Right atrium auricular region (tissue), 2 donors: Measurements from ENCODE around the gene USF2. TPM values are rescaled to one million over a fixed set of nuclear protein-coding genes. Genes with fewer than 3 reads are reported as not detected.
A peak's percentile ranks its signal among the peaks of the same experiment; 100 is the strongest.

Experiments
- DNase-seq: peaks from one replicate; pipeline ENCODE4 v3.0.0-alpha.2; 2019; ENCODE audit warnings: low spot score
- H3K27ac ChIP-seq, 2 donors: fragments of 200-600 bp; sonication (generic); 1 replicate in 1 of 2; 2 replicates in 1 of 2; pipeline ENCODE4 v1.5.1; 2016 to 2019
- H3K27me3 ChIP-seq, 2 donors: fragments of 200-600 bp; sonication (generic); one replicate each; pipeline versions ENCODE4 v1.5.1 to v1.6.0; 2017 to 2019
- H3K36me3 ChIP-seq: fragments of 200-600 bp; sonication (generic); one replicate; pipeline ENCODE4 v1.5.1; 2016
- H3K4me1 ChIP-seq, 2 donors: fragments of 200-600 bp; sonication (generic); one replicate each; pipeline versions ENCODE4 v1.5.1 to v1.6.0; 2017 to 2019
- H3K4me3 ChIP-seq, 2 donors: fragments of 200-600 bp; sonication (generic); 1 replicate in 1 of 2; 2 replicates in 1 of 2; pipeline ENCODE4 v1.5.1; 2017 to 2019; ENCODE audit warnings: mild to moderate bottlenecking in 1 of 2, moderate library complexity in 1 of 2
- H3K9me3 ChIP-seq, 2 donors: fragments of 200-600 bp; sonication (generic); one replicate each; pipeline ENCODE4 v1.5.1; 2019
- CTCF ChIP-seq, 2 donors: fragments of 200-600 bp; sonication (generic); IDR thresholded peaks; one replicate each; pipeline ENCODE4 v1.5.1; 2019; ENCODE audit warnings: antibody characterized with exemption in 2 of 2
- total RNA-seq, 2 donors: library from RNA; depleted of rRNA; stranded (reverse); fragments of >200 nt; gene quantifications; one replicate each; pipeline ENCODE4 v1.1.0, GENCODE V29; 2016

The USF2 gene
- total RNA-seq, 2 donors from 2014 or later: 130 to 180 TPM

DNA sequence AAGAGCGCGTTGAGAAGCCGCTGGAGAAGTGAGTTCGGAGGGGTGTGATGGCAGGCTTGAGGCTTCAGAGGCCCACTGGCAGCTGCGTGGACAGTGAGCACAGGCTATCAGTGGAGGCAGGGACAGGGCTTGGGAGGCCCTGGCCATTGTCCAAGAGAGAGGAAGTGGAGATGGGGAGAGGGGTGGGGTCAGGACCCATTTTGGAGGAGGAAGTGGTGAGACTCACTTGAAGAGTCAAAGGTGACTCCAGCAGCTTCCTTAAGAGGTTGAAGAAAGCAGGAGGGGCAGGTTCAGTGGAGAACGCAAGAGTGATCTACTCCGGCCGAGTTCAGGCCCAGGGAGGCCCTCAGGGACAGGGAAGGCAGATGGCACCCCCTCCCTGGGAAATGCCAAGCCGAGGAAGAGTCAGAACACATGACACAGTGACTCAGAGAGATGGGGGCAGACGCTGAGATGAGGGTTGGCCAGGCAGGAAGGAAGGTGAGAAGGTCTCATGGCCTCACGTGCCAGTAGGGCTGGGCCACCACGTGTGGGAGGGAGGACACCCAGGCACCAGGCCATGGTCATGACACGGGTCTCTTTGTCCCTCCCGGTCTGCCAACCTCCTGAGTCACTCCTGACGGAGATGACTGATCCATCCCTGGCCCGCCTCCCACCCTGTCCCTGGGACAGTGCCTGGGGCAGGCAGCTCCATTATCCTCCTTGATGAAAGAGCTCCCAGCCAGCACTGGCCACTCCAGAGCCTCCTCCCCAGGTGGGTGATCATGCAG is 50.1 kb downstream of the USF2 start:
- peak; percentile 72 for DNase-seq
- no peak overlapping the region for H3K27ac ChIP-seq
- no peak for TF ChIP-seq CTCF (IDR thresholded peaks at IDR 0.05)
- H3K9me3 ChIP-seq: peaks cover 0 to 8% of the 10 kb centered on the region in 2 donors
- H3K36me3 ChIP-seq: no peaks in the 10 kb centered on the region
- no peak overlapping the region for H3K4me3 ChIP-seq
- no peaks in the 10 kb centered on the region for H3K27me3 ChIP-seq
- H3K4me1 ChIP-seq: no peaks in the 10 kb centered on the region

GRCh38 chr19:35320065-35320713 is 51.4 kb downstream of the USF2 start:
- Histone ChIP-seq H3K27me3 (no peaks in the 10 kb centered on the region), H3K4me1 (no peaks in the 10 kb centered on the region), H3K27ac (no peak overlapping the region), H3K4me3 (no peak overlapping the region), H3K36me3 (no peaks in the 10 kb centered on the region), H3K9me3 (peaks cover 0 to 8% of the 10 kb centered on the region in 2 donors)
- no peak for DNase-seq
- no peak for TF ChIP-seq CTCF (IDR thresholded peaks at IDR 0.05)

DNA sequence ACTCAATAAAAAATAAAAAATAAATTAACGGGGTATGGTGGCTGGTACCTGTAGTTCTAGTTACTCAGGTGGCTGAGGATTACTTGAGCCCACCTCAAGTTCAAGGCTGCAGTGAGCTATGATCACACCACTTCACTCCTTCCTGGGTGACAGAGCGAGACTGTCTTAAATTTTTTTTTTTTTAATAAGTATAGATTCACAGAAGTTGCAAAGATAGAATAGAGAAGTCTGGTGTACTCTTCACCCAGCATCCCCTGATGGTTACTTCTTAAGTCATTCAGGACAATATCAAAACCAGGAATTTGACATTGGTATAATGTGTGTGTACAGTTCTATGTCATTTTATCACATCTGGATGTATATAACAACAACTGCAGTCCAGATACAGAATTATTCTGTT is 52.5 kb downstream of the USF2 start:
- H3K9me3 ChIP-seq: peaks cover 0 to 8% of the 10 kb centered on the region in 2 donors
- no peak overlapping the region for H3K27ac ChIP-seq
- DNase-seq: no peak
- no peaks in the 10 kb centered on the region for H3K4me1 ChIP-seq
- H3K4me3 ChIP-seq: no peak overlapping the region
- H3K27me3 ChIP-seq: no peaks in the 10 kb centered on the region
- no peaks in the 10 kb centered on the region for H3K36me3 ChIP-seq
- no peak for TF ChIP-seq CTCF (IDR thresholded peaks at IDR 0.05)

DNA sequence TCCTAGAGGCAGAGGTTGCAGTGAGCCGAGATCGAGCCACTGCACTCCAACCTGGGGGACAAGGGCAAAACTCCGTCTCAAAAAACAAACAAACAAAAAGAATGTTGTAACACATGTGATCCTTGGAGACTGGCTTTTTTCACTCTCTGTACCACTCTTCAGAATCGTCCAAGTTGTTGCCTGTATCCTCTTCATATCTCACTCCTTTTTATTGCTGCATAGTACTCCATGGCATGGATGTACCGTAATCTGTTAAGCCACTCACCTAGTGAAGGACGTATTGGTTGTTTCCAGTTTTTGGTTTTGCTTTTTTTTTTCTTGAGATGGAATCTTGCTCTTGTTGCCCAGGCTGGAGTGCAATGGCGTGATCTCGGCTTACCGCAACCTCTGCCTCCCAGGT is 53.3 kb downstream of the USF2 start:
- H3K4me1 ChIP-seq: no peaks in the 10 kb centered on the region
- no peak overlapping the region for H3K4me3 ChIP-seq
- H3K27ac ChIP-seq: no peak overlapping the region
- no peak for DNase-seq
- TF ChIP-seq CTCF (IDR thresholded peaks at IDR 0.05): no peak
- H3K27me3 ChIP-seq: no peaks in the 10 kb centered on the region
- peaks cover 0 to 8% of the 10 kb centered on the region in 2 donors for H3K9me3 ChIP-seq
- no peaks in the 10 kb centered on the region for H3K36me3 ChIP-seq

DNA sequence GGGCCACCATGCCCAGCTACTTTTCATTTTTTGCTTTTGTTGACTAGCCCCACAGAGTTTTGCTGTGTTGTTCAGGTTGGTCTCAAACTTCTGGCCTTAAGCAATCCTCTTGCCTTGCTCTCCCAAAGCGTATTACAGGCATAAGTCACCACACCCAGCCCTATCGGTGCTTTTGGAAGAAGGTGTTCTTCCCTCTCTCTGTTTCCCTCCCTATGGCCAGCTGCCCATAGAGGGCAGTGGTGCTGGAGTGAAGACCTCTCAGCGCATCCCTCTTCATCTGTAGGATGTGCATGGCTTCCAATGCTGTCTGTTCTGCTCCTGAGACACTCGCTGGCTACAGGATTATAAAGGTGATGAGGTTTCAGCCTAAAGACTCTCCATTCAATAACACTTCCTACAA is 58.9 kb downstream of the USF2 start:
- H3K9me3 ChIP-seq: no peaks in the 10 kb centered on the region
- no peak for TF ChIP-seq CTCF (IDR thresholded peaks at IDR 0.05)
- no peaks in the 10 kb centered on the region for H3K27me3 ChIP-seq
- DNase-seq: no peak
- no peaks in the 10 kb centered on the region for H3K36me3 ChIP-seq
- no peak overlapping the region for H3K4me3 ChIP-seq
- H3K4me1 ChIP-seq: no peaks in the 10 kb centered on the region
- no peak overlapping the region for H3K27ac ChIP-seq
